Measurements from ENCODE around the gene SMARCD3.

Gene SMARCD3

DNA sequence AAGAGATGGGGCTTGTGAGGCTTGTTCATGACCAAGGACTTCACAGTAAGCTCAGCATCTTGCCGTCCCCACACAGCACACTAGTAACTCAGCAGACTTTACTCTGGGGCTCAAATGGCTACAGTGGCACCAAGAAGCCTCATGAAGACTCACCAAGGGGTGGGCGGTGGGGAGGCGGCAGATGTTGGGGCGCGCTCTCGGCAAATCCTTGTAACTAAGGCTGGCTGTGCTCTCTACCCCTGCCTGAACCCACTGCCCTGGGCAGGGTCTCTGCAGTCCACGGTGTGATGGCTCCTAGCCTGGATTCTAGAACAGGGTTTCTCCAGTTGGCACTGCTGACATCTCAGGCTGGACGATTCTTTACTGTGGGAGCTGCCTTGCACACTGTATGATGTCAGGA, 12.4 kb upstream of the SMARCD3 start:
- TF ChIP-seq, protein P1, sequence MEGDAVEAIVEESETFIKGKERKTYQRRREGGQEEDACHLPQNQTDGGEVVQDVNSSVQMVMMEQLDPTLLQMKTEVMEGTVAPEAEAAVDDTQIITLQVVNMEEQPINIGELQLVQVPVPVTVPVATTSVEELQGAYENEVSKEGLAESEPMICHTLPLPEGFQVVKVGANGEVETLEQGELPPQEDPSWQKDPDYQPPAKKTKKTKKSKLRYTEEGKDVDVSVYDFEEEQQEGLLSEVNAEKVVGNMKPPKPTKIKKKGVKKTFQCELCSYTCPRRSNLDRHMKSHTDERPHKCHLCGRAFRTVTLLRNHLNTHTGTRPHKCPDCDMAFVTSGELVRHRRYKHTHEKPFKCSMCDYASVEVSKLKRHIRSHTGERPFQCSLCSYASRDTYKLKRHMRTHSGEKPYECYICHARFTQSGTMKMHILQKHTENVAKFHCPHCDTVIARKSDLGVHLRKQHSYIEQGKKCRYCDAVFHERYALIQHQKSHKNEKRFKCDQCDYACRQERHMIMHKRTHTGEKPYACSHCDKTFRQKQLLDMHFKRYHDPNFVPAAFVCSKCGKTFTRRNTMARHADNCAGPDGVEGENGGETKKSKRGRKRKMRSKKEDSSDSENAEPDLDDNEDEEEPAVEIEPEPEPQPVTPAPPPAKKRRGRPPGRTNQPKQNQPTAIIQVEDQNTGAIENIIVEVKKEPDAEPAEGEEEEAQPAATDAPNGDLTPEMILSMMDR (conservative IDR thresholded peaks at IDR 0.05; ENCODE audit: low read length), result no peak
- no peak for DNase-seq (ENCODE audit: low read depth)
- no peak overlapping the region for H3K4me3 ChIP-seq (ENCODE audit: low read length)

DNA sequence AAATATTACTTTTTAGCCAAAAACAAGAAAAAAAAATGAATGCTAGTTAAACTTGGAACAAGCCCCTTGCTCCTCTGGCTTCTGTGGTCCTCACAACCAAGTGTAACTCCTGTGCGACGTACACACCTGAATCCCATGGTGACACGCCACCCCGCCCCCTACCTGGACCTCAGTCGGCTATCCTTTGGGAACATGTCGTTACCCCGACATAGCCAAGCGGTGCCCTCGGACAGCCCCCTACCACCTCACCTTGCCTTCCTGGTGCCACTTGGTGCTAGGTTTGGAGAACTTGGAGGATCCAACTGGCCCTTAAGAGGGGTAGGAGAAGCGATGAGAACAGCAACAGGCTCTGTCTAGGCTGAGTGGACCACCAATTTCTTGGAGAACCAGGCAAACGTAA, 12.0 kb upstream of the SMARCD3 start:
- TF ChIP-seq, protein P1 (conservative IDR thresholded peaks at IDR 0.05; ENCODE audit: low read length), result no peak
- no peak overlapping the region for H3K4me3 ChIP-seq (ENCODE audit: low read length)
- no peak for DNase-seq (ENCODE audit: low read depth)

DNA sequence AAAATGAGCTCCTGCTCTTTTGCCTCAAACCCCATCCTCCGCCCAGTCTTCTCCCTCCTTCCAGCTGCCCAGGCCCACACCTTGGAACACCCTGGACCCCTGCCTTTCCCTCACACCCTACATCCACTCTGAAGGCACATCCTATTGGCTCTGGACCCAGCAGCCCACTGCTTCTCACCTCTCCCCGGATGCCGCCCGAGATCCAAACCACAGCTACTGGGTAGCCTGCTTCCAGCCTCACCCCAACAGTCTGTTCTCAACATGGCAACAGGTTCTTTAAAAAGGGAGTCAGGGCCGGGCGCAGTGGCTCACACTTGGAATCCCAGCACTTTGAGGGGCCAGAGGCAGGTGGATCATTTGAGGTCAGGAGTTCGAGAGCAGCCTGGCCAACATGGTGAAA, 9.5 kb upstream of the SMARCD3 start:
- no peak overlapping the region for H3K4me3 ChIP-seq (ENCODE audit: low read length)

DNA sequence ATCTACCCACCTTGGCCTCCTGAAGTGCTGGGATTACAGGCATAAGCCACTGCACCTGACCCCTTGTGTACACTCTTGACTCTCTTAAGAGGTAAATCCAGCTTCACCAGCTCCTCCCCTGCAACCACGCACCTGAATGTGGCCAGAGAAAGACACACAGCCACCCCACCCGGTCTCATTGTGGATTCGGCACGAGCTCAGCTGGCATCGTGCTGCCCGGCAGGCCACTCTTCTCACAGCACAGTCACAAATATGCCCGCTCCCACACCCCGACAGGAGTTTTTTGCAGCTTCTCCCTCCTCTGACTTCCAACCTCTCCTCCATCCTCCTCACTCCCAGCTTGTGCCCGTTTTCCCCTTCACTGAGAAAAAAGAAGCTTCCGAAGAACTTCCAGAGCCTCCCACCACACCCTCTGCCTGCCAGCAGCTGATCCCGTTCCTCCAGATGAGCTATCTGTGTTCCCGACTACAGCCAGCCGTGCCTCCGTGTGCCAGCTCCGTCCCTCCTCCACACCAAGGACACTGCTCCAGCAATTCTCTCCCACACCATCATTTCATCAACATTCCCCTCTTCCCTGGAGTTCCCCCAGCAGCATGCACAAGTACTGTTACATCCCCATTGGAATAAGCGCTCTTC, 8.0 kb upstream of the SMARCD3 start:
- no peak for DNase-seq (ENCODE audit: low read depth)
- TF ChIP-seq, protein P1 (conservative IDR thresholded peaks at IDR 0.05; ENCODE audit: low read length), result no peak
- H3K4me3 ChIP-seq (ENCODE audit: low read length), result no peak overlapping the region

More for the DNA sequence above, 9.5 kb upstream of the SMARCD3 start:
- DNase-seq (ENCODE audit: low read depth), result no peak
- TF ChIP-seq, protein P1 (conservative IDR thresholded peaks at IDR 0.05; ENCODE audit: low read length), result no peak

DNA sequence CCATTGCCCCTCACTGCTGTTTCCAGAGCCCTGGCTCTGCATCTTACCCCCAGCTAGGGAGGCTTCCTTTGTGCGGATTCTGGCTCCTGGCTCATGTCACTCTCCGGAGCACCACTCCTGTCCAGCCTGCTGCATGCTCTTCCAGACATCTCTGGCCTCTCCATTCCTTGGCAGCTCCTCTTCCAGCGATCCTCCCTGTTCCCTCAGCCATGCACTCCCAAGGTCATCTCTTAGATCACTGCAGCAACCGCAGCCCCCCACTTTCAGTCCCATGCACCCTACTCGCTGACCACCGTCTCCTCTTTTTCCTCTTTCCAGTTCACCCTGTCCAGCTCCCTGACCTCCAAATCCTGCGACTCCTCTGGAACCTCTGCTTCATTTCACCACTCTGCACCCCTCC, 6.9 kb upstream of the SMARCD3 start:
- TF ChIP-seq, protein P1 (conservative IDR thresholded peaks at IDR 0.05; ENCODE audit: low read length), result no peak
- DNase-seq (ENCODE audit: low read depth), result no peak
- H3K4me3 ChIP-seq (ENCODE audit: low read length), result no peak overlapping the region

DNA sequence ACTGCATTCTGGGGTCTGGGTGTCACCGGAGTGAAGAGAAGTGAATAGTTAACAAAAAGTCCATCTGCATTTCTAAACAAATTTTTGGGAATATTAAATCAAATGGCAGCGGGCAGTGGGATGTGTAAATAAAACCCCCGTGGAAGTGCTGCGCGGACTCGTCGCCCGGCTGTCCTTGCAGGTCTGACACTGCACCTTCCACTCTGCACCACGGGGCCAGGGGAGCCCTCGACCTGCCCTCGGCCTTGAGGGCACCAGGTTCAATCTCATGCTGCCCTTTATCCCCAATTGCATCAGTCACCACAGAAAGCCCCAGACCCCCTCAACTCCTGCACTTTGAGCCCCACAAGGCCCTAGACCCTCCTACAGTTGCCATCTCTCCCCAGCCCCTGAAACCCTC, 6.4 kb upstream of the SMARCD3 start:
- H3K4me3 ChIP-seq (ENCODE audit: low read length), result no peak overlapping the region
- DNase-seq (ENCODE audit: low read depth), result no peak
- TF ChIP-seq, protein P1 (conservative IDR thresholded peaks at IDR 0.05; ENCODE audit: low read length), result no peak

DNA sequence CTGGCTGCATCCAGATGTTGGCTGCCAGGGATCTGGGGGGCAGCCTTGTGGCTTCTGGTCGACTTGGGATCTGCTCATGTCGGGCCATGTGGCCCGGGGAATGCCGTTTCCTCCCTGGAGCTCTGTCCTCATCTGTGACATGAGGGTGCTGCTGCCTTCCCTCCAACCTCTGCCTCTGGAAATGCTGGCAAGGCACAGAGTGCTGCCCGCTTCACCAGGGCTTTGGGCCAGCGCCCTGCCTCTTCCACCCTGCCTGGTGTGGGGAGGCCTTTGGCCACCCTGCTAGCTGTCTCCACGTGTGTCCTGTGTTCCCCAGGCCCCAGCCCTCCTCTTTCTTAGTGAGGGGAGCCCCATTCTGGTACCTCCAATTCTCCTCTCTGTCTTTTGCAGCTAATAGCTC, 5.8 kb upstream of the SMARCD3 start:
- DNase-seq (ENCODE audit: low read depth), result no peak
- no peak overlapping the region for H3K4me3 ChIP-seq (ENCODE audit: low read length)
- TF ChIP-seq, protein P1 (conservative IDR thresholded peaks at IDR 0.05; ENCODE audit: low read length), result no peak

Measured in AG10803 (cell line).